Right atrium auricular region (tissue), 2 donors: ENCODE data around the gene CLCF1. TPM values are rescaled to one million over a fixed set of nuclear protein-coding genes. Genes with fewer than 3 reads are reported as not detected.
A peak's percentile ranks its signal among the peaks of the same experiment; 100 is the strongest.

ENCODE experiments used
- DNase-seq: peaks from one replicate; pipeline ENCODE4 v3.0.0-alpha.2; 2019; ENCODE audit warnings: low spot score
- H3K27ac ChIP-seq, 2 donors: fragments of 200-600 bp; sonication (generic); 1 replicate in 1 of 2; 2 replicates in 1 of 2; pipeline ENCODE4 v1.5.1; 2016 to 2019
- H3K27me3 ChIP-seq, 2 donors: fragments of 200-600 bp; sonication (generic); one replicate each; pipeline versions ENCODE4 v1.5.1 to v1.6.0; 2017 to 2019
- H3K36me3 ChIP-seq: fragments of 200-600 bp; sonication (generic); one replicate; pipeline ENCODE4 v1.5.1; 2016
- H3K4me1 ChIP-seq, 2 donors: fragments of 200-600 bp; sonication (generic); one replicate each; pipeline versions ENCODE4 v1.5.1 to v1.6.0; 2017 to 2019
- H3K4me3 ChIP-seq, 2 donors: fragments of 200-600 bp; sonication (generic); 1 replicate in 1 of 2; 2 replicates in 1 of 2; pipeline ENCODE4 v1.5.1; 2017 to 2019; ENCODE audit warnings: mild to moderate bottlenecking in 1 of 2, moderate library complexity in 1 of 2
- H3K9me3 ChIP-seq, 2 donors: fragments of 200-600 bp; sonication (generic); one replicate each; pipeline ENCODE4 v1.5.1; 2019
- CTCF ChIP-seq, 2 donors: fragments of 200-600 bp; sonication (generic); IDR thresholded peaks; one replicate each; pipeline ENCODE4 v1.5.1; 2019; ENCODE audit warnings: antibody characterized with exemption in 2 of 2
- total RNA-seq, 2 donors: library from RNA; depleted of rRNA; stranded (reverse); fragments of >200 nt; gene quantifications; one replicate each; pipeline ENCODE4 v1.1.0, GENCODE V29; 2016

Gene CLCF1
- total RNA-seq, 2 donors from 2014 or later, result 2.7 to 18.0 TPM

- DNase-seq, result no peak
- Histone ChIP-seq H3K9me3 (no peaks in the 10 kb centered on the region), H3K27me3 (no peaks in the 10 kb centered on the region), H3K27ac (peak overlapping the region; percentile 99), H3K4me1 (peaks cover 0 to 74% of the 10 kb centered on the region in 2 donors), H3K4me3 (no peak overlapping the region), H3K36me3 (no peaks in the 10 kb centered on the region)
- TF ChIP-seq CTCF (IDR thresholded peaks at IDR 0.05), result no peak
Observed at GRCh38 chr11:67355023-67355793, 18.2 kb downstream of the CLCF1 start.

GRCh38 chr11:67354075-67355022 lies 19.0 kb downstream of the CLCF1 start:
- peak overlapping the region; percentile 99 for H3K27ac ChIP-seq
- peak in 1 of 2 donors; percentile 28 for TF ChIP-seq CTCF (IDR thresholded peaks at IDR 0.05)
- no peaks in the 10 kb centered on the region for H3K9me3 ChIP-seq
- peak overlapping the region; percentile 61 to 75 for H3K4me3 ChIP-seq
- no peaks in the 10 kb centered on the region for H3K27me3 ChIP-seq
- H3K4me1 ChIP-seq, result peaks cover 0 to 82% of the 10 kb centered on the region in 2 donors
- DNase-seq, result peak; percentile 93
- H3K36me3 ChIP-seq, result no peaks in the 10 kb centered on the region

- peak; percentile 100 for DNase-seq
Observed at GRCh38 chr11:67353317-67354074, 19.9 kb downstream of the CLCF1 start, which contains the start of gene POLD4. TSS of gene POLD4 (minus strand) at chr11:67353546. CDS start at chr11:67353399, 147 bp downstream.

GRCh38 chr11:67352546-67353316 lies 20.7 kb downstream of the CLCF1 start:
- peak overlapping the region; percentile 99 for H3K27ac ChIP-seq
- no peaks in the 10 kb centered on the region for H3K27me3 ChIP-seq
- peak overlapping the region; percentile 61 to 75 for H3K4me3 ChIP-seq
- H3K9me3 ChIP-seq, result no peaks in the 10 kb centered on the region
- no peak for DNase-seq
- no peak for TF ChIP-seq CTCF (IDR thresholded peaks at IDR 0.05)
- no peaks in the 10 kb centered on the region for H3K36me3 ChIP-seq
- H3K4me1 ChIP-seq, result peaks cover 0 to 81% of the 10 kb centered on the region in 2 donors

More at GRCh38 chr11:67353317-67354074, 19.9 kb downstream of the CLCF1 start, which contains the start of gene POLD4:
- H3K4me1 ChIP-seq, result peaks cover 0 to 85% of the 10 kb centered on the region in 2 donors
- TF ChIP-seq CTCF (IDR thresholded peaks at IDR 0.05), result no peak
- no peaks in the 10 kb centered on the region for H3K27me3 ChIP-seq
- H3K4me3 ChIP-seq, result peak within 1 kb of the TSS; percentile 61 to 75
- H3K27ac ChIP-seq, result peak within 1 kb of the TSS; percentile 99
- no peaks in the 10 kb centered on the region for H3K36me3 ChIP-seq
- H3K9me3 ChIP-seq, result no peaks in the 10 kb centered on the region
